ACHN (cell line): Measurements from ENCODE around the gene ARHGAP26.
A peak's percentile ranks its signal among the peaks of the same experiment; 100 is the strongest.

Source experiments
- DNase-seq: peaks from one replicate; pipeline ENCODE4 v3.0.0-alpha.2; 2015
- in situ Hi-C: cut with HindIII; loops from 2 replicates; pipeline ENCODE4 v1.10.0; 2017; ENCODE audit warnings: low sequenced_read_pairs, low pct_ligation_motif_present, low pct_unique_long_range_greater_than_20kb

Gene ARHGAP26

DNA sequence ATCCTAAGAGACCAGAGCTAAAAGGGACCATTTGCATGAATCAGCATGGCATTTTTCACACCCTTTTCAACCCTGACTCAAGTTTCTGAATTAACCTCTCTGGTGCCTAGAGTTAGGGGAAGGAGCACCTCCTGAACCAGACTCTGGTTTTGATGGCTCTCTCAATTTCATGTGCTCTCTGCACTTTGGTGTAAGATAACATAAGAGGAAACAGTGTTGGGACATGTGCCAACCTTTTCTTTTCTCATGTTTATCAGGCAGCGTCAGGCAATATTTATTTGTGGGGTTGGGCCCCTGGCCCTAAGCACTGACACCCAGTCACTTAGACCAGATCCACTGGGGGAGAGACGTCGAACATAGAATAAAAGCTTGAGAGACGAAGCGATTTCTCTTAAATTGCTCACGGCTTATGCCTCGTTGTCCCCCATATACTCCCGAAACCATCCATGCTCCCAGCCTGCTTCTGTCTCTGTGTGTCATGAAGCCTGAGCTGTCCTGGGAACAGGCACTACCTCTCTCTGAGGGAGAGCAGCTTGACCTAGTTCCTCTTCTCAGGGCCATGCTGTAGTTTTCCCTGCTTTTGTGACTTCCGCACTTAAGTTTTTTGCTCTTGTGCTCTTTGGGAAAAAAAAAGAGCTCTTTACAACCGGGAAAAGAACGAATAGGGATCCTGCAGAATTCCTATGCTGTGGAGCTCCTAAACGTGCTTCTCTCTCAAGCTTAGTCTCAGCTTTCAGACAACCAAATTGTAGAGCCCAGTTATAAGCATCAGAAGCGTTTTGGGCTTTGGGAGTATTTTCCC is 437.6 kb downstream of the ARHGAP26 start:
- no peak for DNase-seq
- in situ Hi-C loops: no loop called here

DNA sequence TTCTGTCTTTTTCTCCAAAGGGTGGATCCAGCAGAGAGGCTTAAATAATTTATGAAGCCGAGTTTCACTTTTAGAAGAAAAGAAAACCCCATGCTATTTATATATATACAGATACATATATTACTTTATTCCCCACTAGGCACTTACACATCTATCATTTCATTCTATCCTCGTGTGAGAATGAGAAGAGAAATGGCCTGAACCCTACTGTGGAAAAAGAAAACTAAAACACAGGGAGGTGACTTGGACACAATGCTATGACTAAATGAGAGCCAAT is 438.1 kb downstream of the ARHGAP26 start:
- in situ Hi-C loops: no loop called here
- no peak for DNase-seq

DNA sequence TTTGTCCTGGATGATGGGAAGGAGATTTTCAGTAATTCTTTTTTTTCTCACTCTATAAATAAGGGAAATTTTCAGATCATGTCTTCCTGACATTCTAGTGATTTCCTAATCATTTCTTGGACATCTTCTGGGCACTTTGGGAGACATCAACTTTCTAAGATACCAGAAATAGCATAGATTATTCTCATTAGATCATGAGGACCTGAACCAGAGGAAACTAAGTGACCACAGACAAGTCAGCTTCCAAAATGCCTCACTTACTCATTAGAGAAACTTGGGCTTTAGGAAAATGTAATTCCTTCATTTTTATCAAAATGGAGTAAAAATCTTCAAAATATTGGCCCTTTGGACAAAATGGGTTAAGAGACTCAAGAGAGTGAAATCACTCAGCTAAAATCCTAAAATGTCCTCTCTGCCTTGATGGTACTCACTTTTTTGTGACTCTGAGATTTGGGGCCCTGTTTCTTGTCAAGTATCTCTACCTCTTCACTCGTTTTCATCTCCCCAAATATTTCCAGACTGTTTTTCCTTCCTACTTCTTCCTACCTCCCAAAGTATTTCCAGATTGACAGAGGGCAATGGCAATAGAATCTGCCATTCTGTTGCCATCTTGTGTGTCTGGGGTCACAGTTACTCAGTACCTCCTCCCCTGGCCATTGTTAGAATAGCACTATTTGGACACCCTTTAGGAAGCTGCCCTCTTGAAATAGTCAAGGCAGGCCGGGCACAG is 438.8 kb downstream of the ARHGAP26 start:
- peak; percentile 26 for DNase-seq
- in situ Hi-C loops: no loop called here

DNA sequence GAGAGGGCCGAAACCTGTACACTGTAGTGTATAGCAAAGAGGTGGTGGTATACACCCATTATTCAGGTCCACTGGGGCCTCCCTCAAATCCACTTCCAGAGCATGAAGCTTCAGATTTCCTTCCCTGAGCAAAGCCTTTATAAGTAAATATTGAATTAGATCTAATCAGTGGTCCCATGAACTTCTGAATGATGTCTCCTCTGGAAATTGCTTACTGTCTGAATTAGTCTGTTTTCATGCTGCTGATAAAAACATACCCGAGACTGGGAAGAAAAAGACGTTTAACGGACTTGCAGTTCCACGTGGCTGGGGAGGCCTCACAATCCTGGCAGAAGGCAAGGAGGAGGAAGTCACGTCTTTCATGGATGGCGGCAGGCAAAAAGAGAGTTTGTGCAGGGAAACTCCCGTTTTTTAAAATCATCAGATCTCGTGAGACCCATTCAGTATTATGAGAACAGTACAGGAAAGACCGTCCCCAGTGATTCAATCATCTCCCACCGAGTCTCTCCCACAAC is 439.8 kb downstream of the ARHGAP26 start:
- in situ Hi-C loops: no loop called here
- no peak for DNase-seq

DNA sequence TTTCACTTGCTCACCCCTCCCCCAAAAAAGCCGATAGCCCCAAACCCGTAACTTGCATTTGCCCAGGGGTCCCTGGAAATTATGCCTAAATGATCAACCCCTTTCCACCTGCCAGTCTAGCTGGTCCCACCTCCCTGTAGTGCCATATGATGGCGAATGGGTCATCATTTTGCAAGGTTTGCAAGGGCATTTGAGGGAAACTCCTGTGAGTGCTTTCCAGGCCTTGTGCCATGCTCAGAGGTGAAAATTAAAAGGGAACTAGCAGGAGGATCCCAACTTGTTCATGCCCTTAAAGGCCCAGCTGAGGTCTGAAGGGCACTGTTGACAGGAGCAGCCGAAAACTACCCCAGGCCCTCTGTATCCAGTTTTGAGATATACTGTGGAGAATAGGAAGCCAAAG is 440.4 kb downstream of the ARHGAP26 start:
- in situ Hi-C loops: no loop called here
- no peak for DNase-seq

DNA sequence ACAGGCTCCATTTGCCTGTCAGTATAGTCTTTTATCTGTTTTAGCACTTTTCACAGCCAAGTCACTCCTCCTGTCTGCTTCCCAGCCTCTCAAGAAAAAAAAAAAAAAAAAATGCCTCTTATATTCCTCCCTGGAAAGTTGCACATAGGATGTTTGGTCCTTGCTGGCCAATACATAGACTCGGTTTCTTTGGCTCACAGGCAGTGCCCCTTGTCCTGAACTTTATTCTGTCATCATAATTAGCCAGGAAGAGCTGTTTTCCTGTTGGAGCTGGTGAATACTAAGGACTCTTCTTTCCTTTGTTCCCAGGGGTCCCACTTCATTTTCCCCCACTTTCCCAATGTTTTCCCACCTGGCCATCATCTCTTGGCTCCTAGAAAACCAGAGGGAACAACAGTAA is 442.1 kb downstream of the ARHGAP26 start:
- in situ Hi-C loops: no loop called here
- DNase-seq: no peak

DNA sequence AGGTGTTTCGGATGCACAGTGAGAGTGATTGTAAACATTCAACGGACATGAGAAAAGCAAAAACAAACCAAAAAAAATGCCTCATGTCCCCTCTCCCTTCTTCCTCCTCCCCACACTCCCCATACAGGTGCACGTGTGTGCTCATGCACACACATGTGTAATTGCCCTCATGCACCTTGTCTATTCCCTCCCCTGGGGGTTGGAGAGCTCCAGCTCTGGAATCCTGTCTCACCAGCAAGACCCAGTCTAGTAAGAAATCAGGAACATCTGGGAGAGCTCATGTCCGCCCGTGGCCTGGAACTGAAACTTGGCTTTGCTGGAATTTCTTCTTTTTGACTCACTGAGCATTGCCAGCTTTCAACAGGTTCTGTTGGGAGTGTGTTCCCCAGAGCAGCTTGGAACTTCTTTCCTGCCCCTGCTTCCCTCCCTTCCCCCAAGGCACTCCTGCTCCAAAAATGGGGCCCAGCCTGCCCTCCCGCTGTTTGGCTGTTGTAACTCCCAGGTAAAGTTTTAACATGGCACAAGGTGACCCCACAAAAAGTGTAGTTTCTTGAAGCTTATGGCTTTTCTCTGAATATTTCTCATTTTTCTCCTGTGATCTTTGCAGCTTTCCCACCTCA is 443.2 kb downstream of the ARHGAP26 start:
- no peak for DNase-seq
- in situ Hi-C loops: no loop called here

DNA sequence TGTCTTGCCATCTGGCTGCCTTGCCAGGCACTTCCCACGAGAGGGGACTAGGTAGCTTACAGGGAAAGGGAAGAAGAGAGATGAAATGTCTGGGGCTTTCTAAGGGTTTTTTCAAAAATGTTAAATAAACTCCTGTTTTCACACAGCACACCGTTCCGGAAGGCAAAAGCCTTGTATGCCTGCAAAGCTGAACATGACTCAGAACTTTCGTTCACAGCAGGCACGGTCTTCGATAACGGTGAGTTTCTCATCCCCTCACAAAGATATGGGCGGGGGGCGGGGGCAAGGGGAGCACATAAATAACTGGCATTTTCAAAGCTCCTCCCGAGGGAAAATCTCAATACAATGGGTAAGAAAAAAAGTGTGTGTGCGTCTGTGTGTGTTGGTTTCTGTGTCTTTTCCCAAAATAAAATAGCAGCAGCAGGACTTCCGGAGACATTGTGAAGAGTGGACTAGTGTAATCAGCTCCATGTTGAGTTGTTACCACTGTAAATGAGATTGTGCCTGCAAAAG is 443.7 kb downstream of the ARHGAP26 start:
- in situ Hi-C loops: no loop called here

DNA sequence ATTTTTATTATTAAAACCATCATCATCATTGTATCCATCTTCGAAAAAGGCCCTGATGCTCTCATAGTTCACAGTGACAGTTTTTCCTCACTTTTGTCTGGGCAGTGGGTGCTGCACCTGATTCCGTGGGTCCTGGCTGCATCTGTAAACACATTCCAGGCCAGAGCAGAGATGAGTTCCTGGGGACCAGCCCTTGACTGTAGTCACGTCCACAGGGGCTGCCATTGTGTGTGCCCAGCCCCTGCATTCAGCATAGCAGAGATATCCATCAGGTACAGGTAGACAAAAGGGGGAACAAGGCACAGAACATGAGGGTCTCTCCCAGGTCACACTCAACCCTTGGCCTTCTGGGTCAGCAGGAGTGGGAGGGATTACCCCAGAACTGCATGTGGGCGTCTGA is 444.3 kb downstream of the ARHGAP26 start:
- DNase-seq: no peak
- in situ Hi-C loops: no loop called here

More for the DNA sequence above, 443.7 kb downstream of the ARHGAP26 start:
- no peak for DNase-seq

DNA sequence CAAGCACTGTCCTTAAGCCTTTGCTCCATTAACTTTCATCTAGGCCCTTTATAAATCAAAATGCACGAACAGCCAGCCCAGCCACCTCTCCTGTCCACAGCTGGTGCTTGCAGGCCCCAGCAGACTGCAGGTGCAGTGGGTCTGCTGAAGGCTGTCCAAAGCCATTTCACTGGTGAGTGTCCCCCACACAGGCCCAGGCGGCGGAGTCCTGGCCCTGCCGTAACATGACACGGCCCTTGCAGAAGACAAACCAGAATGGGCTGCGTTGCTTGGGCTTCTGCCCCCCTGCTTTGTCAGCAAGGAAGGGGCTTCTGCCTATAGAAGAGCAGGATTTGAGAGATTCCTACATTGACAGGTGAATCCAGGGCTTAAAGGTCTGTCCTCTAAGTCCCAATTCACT is 444.7 kb downstream of the ARHGAP26 start:
- in situ Hi-C loops: no loop called here
- no peak for DNase-seq

DNA sequence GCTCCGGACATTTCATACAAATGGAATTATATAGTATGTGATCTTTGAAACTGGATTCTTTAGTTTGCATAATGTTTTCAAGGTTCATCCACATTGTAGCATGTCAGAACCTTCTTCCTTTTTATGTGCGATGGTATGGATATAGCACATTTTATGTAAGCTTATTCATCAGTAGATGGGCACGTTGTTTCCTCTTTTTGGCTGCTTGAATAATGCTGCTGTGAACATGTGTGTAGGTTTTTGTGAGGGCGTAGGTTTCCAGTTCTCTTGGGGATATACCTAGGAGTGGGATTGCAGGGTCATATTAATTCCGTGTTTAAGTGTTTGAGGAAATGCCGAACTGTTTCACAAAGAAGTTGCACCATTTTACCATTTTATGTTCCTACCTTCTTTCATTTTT is 445.5 kb downstream of the ARHGAP26 start:
- in situ Hi-C loops: no loop called here
- no peak for DNase-seq

DNA sequence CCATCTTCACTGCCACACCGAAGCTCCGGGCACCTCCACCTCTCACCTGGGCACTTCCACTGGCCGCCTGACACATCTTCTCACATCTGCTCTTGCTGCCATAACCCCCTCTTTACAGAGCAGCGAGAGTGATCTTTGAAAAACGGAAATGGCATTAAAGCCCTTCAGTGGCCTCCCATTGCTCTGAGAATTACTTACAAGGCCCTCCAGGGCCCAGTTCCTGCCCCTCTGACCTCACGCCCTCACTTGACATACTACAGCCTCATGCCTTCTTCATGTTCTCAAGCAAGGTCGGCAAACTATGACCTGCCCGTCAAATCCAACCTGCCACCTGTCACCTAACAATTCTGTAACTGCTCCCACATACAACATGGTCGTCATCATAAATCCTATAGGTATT is 446.0 kb downstream of the ARHGAP26 start:
- in situ Hi-C loops: no loop called here
- DNase-seq: no peak

DNA sequence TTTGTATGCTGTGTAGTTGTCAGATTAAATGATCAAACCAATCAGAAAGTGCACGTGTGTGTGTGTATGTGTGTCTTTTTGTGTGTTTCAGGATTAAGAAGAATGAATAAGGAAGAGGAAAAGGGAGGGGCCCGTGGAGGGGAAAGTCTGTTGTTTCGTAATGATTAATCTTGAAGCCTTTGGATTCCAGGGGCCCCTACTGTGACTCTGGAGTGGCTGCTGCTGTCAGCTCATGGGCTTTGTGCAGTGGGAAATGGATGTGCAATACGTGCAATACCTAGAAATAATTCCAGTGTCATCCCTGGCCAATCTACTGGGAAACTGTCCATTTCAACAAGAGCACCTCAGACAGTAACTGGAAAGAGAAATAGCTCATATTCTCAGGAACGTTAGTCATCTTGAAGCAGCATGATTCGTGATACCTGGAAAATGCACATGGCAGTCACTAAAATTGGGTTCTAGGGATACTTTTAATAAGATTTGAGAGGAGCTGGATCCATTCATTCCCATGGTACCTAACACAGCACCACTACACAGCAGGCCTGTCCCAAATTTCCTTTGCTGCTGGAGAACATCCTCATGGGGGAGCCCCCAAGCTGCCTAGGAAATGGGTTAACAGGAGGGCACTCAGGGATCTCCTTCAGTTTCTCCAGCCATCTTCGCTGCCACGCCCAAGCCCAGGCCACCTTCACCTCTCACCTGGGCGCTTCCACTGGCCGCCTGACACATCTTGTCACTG is 447.1 kb downstream of the ARHGAP26 start:
- DNase-seq: no peak
- in situ Hi-C loops: no loop called here

DNA sequence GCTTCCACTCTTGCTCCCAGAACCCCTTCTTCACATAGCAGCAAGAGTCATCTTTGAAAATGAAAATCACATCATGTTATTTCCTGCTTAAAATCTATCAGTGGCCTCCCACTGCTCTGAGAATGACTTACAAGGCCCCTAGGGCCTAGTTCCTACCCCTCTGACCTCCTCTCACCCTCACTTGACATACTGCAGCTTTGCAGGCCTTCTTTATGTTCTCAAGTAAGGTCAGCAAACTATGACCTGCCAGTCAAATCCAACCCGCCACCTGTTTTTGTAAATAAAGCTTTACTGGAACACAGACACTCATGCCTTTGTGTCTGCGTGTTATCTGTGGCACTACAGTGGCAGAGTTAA is 447.6 kb downstream of the ARHGAP26 start:
- in situ Hi-C loops: no loop called here
- DNase-seq: no peak

DNA sequence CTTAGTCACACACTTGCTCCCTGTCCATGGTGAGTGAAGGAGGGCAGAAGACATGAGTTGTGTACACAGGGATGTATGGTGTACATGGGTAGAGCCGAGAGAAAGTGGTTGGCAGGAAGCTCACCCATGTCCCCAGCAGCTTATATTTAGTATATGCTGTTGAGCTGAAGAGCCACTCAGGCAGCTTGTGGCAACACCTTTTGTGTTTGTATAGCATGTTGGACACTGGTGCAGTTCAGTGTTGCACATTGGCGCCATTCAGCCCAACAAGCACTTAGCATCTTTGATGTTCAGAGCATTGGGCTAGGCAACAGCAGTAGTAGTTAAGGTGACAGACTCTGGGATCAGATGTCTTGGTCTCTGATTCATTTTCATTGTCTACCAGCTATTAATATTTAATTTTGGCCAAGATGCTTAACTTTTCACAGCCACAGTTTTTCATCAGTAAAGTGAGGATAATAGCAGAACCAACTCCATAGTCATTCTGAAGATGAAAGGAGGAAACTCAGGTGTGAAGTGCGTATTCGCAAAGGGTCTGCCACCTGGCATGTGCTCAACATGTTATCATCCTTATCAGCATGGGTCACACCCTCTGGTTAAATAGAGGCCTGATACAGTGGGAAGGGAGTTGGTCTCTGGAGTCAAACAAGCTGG is 448.5 kb downstream of the ARHGAP26 start:
- in situ Hi-C loops: no loop called here
- DNase-seq: no peak

DNA sequence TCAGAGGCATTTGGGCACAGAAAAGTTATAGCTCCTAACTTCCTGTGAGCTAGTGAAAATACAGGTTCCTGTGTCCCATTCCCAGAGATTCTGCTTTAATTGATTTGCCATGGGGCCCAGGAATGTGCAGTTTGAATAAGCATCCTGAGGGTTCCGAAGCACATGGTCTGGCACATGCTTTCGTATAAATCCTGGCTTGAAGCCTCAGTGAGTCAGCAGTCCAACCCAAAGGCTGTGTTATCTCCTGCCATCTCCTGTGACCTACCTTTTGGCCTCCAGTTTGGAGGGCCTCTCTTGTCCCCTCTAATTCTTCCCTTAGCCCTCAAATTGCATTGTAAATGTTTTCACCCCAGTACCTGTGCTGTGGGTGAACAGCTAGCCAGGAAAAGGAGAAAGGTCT is 449.5 kb downstream of the ARHGAP26 start:
- no peak for DNase-seq
- in situ Hi-C loops: no loop called here

DNA sequence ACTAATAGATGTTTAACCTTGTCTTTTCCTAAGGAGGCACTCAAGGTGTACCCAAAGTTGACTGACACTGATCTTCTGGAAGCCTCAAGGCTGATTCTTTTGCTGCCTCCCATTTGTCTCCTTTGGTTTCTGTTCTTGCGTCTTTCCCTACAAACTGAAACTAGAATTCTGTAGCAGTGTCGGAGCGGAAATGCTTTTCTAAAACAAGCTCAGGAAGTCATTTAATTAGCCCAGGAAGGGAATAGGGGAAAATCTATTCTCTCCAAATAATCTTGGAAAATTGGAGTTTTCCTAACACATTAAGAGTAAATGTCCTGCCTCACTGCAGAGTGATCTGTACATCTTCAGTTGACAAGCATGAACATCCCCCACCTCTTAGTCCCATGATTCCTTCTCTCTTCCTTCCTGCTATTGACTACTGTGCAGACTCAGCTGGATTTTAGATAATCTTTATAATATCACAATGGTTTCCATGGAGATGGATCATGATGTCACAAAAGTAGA is 450.6 kb downstream of the ARHGAP26 start:
- in situ Hi-C loops: no loop called here
- DNase-seq: no peak
